Right renal cortex interstitium (tissue), 3 donors: ENCODE measurements around the gene PTPRR. TPM values are rescaled to one million over a fixed set of nuclear protein-coding genes. Genes with fewer than 3 reads are reported as not detected.

Experiments used
- DNase-seq, 3 donors: peaks; one replicate each; pipeline ENCODE4 v3.0.0-alpha.2; 2013; ENCODE audit warnings: low read depth in 3 of 3, low spot score in 2 of 3
- polyA plus RNA-seq, 3 donors: library from polyadenylated mRNA; unstranded; fragments of 120-200 nt; gene quantifications; one replicate each; pipeline ENCODE4 v1.2.1, GENCODE V29; 2013; ENCODE audit not compliant: insufficient read length in 3 of 3

Gene PTPRR
- polyA plus RNA-seq, 3 donors: 0.47 to 0.95 (median 0.50) TPM

GRCh38 chr12:70709022-70709421 is 211.5 kb downstream of the PTPRR start:
- no peak for DNase-seq

- DNase-seq: no peak
These were observed 213.9 kb downstream of the PTPRR start for GRCh38 chr12:70706611-70707010.

GRCh38 chr12:70698345-70698744 is 222.2 kb downstream of the PTPRR start:
- no peak for DNase-seq

GRCh38 chr12:70695361-70696023 is 225.0 kb downstream of the PTPRR start:
- no peak for DNase-seq

- no peak for DNase-seq
These were observed 227.8 kb downstream of the PTPRR start for GRCh38 chr12:70692681-70693288.

- DNase-seq: no peak
These were observed 229.4 kb downstream of the PTPRR start for GRCh38 chr12:70691018-70691672.

- DNase-seq: no peak
These were observed 233.6 kb downstream of the PTPRR start for GRCh38 chr12:70686907-70687306.

GRCh38 chr12:70686299-70686698 is 234.2 kb downstream of the PTPRR start:
- no peak for DNase-seq

GRCh38 chr12:70683976-70684375 is 236.6 kb downstream of the PTPRR start:
- DNase-seq: no peak

- DNase-seq: no peak
These were observed 248.8 kb downstream of the PTPRR start for GRCh38 chr12:70671698-70672097.

GRCh38 chr12:70670948-70671347 is 249.6 kb downstream of the PTPRR start:
- no peak for DNase-seq

GRCh38 chr12:70667253-70667652 is 253.3 kb downstream of the PTPRR start:
- DNase-seq: no peak

GRCh38 chr12:70666364-70666763 is 254.2 kb downstream of the PTPRR start:
- DNase-seq: no peak

GRCh38 chr12:70664465-70664881 is 256.1 kb downstream of the PTPRR start:
- no peak for DNase-seq

- no peak for DNase-seq
These were observed 256.7 kb downstream of the PTPRR start for GRCh38 chr12:70663838-70664237.

GRCh38 chr12:70661466-70662161 is 258.9 kb downstream of the PTPRR start:
- DNase-seq: no peak

- no peak for DNase-seq
These were observed 259.8 kb downstream of the PTPRR start for GRCh38 chr12:70660620-70661219.

- DNase-seq: no peak
These were observed 260.4 kb downstream of the PTPRR start for GRCh38 chr12:70660002-70660604.

- DNase-seq: no peak
These were observed 261.4 kb downstream of the PTPRR start for GRCh38 chr12:70659077-70659606.

GRCh38 chr12:70657616-70658286 is 262.8 kb downstream of the PTPRR start:
- DNase-seq: no peak
